Stimulated activated CD4-positive, alpha-beta T cell treated with anti-CD3 and anti-CD28 coated beads, Interleukin-15, amount 100 ng/mL, for 24 hours (primary cell): ENCODE results near the gene MORN4.

Experiments
- DNase-seq: peaks from one replicate; pipeline ENCODE4 v3.0.0-alpha.2; 2020

The MORN4 gene

GRCh38 chr10:97572214-97572989 is 60.9 kb downstream of the MORN4 start, which contains the start of gene ANKRD2:
Gene ANKRD2 (plus strand): TSS chr10:97572779. CDS start chr10:97572789, 10 bp downstream.
- peak; percentile 74 for DNase-seq

GRCh38 chr10:97571622-97572021 is 61.7 kb downstream of the MORN4 start:
- DNase-seq: no peak

- no peak for DNase-seq
These were observed 62.4 kb downstream of the MORN4 start for GRCh38 chr10:97570789-97571471.

GRCh38 chr10:97570146-97570788 is 63.0 kb downstream of the MORN4 start:
- DNase-seq: no peak

- no peak for DNase-seq
These were observed 65.4 kb downstream of the MORN4 start for GRCh38 chr10:97567891-97568290.

- no peak for DNase-seq
These were observed 66.8 kb downstream of the MORN4 start for GRCh38 chr10:97566336-97566996.

- no peak for DNase-seq
These were observed 68.5 kb downstream of the MORN4 start for GRCh38 chr10:97564776-97565175.
